ENCODE results near the gene FHOD3.

The FHOD3 gene

DNA sequence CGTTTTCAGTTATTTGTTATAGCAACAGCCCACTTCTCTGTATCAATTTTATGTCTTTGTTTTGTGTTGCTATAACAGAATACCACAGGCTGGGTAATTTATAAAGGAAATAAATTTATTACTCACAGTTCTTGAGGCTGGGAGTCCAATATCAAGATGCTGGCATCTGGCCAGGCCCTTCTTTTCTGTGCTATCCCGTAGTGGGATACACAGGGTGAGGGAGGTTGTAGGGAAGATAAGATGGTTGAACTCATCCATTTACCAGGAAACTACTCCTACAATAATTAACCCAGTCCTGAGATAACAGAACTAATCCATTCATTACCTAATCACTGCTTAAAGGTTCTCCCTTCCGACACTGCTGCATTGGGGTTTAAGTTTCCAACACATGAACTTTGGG is 310.6 kb downstream of the FHOD3 start:
- DNase-seq = no peak

DNA sequence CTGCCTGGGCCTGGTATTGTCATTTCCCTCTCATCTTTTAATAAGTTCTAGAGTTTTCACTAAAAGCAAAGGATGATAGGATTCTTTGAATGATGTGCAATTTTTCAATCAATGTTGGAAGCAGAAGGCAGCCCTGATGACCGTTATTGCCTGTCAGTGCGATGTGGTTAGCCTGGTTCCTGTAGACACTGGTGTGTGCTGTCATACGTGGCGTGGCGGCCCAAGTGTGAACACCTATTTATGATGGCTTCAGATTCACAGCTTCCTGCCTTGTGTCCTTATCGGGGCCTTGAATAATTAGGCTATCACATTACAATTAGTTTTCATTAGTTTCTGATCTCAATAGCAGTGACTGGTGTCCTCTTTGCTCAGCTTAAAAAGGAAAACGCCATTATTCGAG is 312.7 kb downstream of the FHOD3 start:
- no peak for DNase-seq

DNA sequence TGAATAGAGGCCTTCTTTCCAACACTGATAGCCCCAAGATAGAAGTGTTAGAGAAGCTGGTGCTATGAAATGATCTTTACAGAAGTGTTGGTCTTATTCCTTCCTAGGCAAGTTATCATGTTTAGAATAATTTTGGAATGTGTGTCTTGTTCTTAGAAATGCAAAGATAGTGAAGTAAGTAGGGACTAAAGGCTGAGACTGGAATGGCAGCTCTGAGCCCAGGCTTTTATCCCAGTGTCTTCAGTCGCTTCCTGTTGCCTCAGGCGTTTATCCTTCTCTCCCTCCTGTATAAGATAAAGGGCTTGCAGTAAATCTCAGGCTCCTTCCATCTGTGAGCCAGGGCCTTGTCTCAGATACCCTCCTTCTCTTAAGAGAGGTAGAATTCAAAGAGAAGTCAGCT is 313.1 kb downstream of the FHOD3 start:
- no peak for DNase-seq

DNA sequence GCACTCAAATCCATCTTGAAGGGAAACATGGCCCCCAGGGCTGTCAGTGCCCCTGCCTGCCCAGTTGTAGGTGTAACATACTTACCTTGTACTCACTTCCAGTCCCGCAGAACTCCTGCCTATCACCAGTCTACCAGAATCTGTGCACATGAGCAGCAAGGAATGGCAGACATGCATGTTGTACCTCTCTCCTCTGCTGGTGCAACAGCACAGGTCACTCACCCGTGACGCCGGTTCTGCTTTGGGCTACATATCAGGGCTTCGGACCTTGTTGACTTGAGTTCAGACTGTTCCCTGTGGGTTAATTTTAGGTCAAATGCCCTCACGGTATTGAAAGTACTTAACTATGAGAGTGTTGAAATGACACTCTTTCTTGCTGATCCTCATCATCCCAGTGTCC is 315.6 kb downstream of the FHOD3 start:
- no peak for DNase-seq

DNA sequence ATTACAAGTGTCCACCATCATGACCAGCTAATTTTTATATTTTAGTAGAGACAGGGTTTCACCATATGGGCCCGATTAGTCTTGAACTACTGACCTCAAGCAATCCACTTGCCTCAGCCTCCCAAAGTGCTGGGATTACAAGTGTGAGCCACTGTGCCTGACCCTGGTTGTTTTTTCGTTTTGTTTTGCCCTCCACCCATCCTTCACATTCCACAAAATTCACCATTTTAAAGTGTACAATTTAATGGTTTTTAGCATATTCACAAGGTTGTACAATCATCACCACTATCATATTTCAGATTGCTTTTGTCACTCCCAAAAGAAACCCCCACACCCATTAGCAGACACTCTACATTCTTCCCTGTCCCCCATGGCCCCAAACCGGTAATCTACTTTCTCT is 316.3 kb downstream of the FHOD3 start:
- no peak for DNase-seq

DNA sequence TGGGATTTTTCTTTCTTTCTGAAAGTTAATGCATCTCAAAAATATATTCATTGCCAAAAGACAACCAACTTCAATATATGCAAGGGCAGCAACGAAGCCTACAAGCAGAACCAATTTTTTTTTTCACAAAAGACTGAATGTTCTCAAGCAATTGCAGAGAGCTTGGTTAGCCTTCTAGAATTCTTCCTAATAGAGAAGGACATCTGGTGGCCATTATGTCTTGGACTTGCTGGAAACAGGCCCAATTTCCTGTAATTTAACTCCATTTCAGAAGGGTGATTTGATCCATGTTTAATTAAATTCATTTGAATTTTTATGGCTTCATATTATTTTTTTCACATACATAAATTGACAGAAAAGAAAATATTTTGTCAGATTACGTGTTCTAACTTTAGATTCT is 323.3 kb downstream of the FHOD3 start:
- no peak for DNase-seq

DNA sequence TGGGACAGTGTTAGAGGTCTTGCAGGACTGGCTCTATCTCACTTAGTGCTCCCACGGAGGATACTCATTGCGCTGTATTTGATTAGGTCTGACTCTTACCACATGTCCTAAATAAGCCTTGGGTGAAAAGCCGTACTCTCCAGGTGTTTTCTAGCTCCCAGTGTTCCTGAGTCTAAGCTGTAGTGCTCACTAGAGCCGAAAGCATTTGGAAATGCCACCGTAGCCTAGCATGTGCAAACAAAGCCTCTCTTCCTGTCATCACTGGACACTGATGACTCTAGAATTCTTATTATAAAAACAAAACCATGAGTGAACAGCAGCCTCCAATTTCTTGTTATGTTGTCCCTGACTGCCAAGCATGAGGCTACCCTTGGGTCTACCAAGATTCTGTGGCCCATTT is 325.1 kb downstream of the FHOD3 start:
- DNase-seq = no peak

DNA sequence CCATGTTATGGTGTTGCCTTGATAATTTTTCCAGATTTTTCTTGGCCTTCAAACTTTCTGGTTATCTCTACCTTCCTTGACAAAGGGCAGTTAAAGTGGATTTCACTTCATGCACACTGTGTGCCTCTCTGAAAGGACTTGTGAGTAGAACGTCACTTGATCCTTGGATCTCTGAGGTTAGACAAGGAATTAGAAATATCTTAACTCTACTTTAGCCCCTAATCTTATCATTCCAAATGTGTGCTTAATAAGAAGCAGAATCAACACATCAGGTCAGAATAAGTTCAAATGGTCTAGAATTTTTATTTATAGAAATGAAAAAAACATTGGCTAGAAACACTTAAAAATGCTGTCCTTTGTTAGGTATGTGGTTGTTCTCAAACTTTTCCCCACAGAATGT is 325.6 kb downstream of the FHOD3 start:
- no peak for DNase-seq

DNA sequence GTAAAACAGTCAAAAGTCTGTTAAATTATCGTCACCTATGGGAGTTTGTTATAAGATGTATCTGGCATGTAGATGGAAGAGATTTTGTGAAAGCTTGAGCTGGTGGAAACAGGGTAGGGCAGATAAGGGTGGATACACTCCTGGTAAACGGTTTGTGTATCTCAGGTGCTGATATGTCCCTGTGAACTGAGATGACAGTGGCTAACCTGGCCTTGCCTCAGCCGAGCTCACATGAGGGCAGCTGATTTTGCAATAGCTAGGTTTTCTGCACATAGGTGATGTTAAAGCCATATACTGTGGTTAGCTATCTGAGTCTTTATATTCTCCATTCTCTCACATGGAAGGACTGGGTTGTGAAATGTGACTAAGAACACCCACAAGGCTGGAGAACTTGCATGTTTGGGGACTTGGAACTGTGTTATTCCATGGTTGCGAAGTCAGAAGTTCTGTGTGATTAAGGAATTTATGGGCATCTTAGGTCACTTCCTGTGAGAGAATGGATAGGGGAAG is 326.2 kb downstream of the FHOD3 start:
- DNase-seq = no peak

DNA sequence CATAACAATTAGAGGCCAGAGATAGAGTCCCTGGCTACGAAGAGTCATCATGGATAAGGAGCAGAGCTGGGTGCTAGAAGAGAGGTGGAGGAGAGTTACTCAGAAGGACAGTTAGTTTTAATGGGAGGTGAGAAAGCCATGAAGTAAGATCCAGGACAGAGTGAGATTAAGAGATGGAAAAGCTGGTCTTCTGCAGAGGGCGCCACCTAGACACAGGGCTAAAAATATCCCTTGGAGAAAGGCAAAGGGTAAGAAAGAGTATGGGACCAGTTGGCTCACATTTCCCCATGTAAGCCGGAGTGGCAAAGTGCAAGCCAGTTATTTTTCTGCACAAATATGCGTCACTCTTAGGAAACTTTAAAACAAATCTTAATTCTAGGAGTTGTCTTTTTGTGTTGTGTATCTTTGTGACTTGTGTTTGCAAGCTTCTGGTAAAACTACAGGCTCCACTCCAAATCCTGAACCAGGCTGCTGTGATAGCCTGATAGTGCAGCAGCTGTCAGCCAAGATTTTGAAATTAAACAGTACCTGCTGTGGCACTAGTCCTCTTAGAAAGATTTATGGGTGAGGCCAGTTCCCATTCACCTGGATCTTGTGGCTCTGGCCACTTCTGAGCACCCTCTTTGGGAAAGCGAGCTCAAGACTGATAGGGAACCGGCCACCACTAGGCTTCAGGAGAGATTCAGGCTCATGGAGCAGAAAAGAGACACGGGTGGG is 327.1 kb downstream of the FHOD3 start:
- no peak for DNase-seq

DNA sequence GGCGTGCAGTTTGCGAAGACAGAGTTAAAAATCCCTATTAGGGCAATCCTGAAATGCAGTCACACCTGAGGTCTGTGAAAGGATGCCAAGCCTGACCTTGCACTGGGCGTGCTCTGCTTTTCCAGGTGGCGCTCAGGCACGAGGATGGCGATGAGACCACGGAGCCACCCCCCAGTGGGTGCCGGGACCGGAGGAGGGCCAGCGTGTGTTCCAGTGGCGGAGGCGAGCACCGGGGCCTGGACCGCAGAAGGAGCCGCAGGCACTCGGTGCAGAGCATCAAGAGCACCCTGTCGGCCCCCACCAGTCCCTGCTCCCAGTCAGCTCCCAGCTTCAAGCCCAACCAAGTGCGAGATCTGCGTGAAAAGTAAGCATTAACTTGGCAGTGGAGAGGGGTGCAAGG is 327.9 kb downstream of the FHOD3 start:
- DNase-seq = no peak

DNA sequence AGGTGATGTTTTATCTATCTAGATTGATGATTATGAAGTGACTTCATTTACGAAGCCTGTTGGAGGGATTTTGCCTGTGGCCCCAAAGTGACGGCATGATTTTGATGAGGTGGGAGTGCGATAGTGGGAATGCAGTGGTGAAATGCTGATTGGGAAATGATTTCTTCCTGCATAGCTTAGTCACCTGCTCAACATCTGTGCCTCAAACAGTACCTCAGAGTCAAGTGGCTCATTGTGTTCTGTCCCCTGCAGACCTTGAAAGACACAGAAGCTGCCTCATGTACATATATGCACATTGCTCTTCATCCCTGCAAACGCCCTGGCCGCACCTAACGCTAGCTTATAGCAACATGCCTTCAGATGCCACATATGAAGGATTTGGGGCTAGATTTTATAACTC is 330.1 kb downstream of the FHOD3 start:
- DNase-seq = no peak

DNA sequence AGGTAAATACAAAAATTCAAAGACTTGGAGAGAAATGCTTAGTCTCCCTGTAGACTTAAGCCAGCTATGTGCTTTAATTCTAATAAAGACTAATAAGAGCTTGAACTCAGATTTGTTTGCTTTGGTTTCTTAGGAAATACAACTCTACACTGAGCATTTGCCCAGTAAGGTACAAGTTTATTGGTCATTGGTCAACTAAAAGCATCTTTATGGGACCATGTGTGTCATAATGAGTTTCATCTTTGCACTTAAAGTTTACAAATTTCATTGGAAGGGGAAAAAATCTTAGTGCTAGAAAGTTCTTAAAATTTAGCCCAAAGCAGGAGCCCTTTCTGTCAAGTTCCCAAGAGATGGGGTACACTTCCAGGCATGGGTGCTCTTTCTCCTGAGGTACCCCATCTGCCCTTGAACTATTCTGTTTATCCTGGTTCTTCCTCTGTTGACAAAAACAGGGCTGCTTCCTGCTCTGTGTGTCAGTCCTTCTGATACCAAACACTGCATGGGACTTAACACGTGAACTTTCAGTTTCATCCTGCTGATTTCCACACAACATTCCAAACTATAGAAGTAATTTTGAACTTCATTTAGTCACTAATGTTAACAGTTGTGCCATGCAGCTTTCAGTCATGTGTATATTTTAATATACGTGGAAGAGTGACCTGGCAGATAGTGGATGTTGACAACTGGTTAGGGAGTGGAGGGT is 331.1 kb downstream of the FHOD3 start:
- DNase-seq = no peak

DNA sequence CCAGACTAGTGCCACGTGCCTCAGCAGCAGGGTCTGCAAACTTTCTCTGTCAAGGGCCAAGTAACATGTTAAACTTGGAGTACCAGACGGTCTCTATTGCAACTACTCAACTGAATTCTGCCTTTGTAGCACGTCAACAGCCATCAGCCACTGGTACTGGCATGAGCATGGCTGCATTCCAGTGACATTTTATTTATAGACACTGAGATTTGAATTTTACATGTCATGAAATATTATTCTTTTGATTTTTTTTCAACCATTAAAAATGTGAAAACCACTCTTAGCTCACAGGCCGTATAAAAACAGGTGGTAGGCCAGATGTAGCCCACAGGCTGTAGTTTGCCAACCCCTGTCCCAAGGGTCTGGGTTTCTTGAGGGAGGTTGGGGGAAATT is 331.6 kb downstream of the FHOD3 start:
- DNase-seq = no peak

DNA sequence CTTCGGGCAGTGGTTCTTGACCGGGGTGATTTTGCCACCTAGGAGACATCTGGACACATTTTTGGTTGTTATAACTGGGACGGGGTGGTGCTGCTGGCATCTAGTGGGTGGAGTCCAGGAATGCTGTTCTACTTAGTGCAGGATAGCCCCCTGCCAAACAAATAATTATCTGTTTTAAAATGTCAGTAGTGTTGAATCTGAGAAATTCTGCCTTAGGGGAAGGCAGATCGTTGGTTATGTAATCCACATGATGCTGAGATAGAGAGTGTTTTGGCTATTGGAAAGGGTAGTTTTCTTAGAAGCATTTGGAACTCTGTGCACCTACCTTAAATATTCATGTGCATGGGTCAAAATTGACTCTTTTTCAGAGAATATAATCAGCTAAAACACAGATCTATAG is 332.3 kb downstream of the FHOD3 start:
- DNase-seq = no peak

DNA sequence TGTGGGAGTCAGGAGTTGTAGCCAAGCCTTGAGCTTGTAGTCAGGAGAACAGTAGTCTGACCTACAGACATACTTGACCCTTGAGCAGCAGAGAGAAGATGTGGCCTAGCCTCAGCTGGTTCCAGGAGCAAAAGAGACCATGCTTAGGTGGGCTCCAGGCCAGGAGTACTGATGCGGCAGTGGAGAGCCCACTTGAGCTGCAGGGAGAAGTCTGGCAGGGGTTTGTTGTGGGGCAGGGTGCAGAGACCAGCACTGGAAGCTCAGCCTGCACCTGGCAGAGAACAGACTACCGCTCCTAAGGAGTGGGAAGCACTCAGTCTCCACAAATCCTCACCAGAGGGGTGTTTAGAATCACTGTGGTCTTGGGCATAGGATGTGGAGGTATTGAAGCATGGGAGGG is 333.4 kb downstream of the FHOD3 start:
- no peak for DNase-seq

DNA sequence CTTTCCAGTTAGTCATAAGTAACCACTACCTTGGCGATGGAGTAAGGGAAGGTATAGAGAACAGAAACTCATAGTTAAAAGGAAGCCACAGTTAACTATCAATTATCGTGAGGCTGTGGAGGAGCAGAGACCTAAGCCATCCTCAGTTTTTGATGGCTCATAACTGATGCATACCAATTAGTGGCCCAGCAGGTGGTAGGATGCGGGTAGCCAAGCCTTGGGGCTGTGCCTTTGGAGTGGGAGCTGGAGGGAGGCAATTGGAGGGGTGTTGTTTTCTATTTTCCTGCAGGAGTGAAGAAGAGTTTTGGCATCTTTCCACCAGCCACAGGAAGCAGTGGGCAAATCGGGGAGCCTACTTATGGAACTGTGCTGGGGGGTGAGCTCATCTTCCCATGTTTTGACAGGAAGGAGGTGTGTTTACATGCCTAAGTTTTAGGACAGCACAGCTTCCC is 336.5 kb downstream of the FHOD3 start:
- peak; percentile 43 for DNase-seq

DNA sequence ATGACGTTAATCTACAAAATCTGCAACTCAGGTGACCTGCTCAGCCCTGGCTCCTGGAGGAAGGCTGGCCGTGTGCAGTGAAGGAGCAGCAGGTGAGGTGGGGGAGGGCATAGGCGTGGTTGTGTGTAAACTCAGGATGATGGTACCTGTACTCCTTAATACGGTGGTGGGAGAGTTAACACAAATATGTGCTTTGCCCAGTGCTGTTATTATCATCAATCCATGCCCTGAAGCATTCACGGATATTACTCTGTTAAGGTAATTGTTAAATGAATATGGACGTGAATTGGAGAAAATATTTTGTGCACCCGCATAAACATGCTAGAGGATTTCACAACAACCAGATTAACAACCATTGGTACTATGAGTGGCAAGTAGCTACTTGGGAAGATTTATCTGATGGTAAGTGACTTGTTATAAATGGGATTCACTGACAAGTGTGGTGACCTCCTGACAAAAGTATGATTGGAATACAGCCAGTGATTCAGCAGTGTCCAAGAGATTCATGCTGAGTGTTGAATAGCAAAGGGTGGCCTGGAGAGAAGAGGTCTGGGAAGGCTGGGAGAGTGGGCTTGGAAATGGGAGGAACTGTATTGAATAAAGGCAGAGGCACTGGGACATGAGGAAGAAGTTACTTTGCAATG is 337.2 kb downstream of the FHOD3 start:
- DNase-seq = peak; percentile 51

DNA sequence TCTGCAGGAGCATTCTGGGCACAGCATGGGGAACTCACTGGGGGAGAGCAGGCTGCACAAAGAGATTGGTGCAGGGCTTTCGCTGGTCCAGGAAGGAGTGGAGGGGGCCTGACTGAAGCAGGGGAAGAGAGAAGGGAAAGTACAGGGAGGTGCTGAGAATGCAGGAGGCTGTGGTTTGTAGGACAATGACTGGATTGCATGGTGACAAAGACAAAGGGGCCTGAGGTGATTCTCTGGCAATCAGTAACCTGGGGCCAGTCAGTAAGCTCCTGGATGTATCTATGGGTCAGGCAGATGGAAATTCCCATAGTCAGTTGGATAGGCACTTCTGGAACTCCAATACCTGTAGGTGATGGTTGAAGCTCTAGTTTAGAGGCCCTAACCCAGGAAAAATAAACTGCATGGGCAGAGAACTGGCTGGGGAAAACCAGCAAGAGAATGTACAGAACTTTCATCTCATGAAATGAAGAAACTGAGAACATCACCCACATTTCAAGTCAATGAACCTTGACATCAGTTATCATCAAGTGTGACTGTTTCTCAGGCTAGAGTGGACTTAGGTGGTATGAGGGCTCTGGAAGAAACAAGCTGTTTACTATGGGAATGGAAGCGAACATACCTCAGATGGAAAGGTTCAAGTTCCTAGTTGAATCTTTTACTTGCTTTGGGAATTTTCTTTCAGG is 338.0 kb downstream of the FHOD3 start:
- DNase-seq = no peak

DNA sequence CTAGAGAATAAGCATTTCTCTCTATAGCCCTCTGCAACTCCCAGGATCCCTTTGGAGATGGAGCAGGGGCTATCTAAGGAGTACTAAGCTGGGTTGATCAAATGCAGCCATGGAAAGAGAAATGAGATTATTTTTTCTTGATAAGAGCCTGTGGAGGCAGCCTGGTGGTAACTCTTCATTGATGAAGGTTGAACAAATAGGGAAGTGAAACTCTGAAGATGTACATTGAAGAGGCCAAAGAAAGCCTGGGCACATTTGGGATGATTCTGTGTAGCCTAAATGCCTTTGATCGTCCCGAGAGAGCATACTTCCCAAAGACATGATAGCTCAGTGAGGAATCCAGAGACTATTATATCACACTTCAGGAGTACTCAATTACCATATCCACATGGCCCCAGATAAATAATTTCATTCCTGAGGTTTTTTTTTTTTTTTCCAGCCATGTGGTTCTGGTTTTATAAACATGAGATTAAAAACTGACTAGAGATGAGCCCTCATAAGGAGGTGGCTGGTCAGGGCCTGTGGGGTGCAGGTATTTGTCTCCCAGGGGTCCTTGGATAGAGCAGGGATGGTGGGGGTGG is 338.8 kb downstream of the FHOD3 start:
- no peak for DNase-seq

DNA sequence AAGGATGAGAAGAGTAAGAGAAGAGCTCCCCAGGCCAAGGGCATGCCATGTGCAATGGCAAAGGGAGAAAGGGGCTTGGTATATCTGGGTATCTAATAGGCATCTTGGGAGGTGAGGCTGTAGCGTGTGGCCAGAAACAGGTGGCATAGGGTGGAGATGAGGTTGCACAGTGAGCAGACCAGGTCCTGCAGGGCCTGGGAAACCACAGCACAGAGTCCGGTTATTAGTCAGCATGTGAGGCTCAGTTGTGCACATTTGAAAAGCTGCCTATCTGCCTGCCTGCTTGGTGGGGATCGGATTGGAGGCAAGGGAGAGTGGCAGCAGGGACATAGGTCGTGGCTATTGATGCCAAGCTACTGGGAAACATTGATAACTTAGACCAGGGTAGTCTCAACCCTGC is 340.7 kb downstream of the FHOD3 start:
- no peak for DNase-seq

DNA sequence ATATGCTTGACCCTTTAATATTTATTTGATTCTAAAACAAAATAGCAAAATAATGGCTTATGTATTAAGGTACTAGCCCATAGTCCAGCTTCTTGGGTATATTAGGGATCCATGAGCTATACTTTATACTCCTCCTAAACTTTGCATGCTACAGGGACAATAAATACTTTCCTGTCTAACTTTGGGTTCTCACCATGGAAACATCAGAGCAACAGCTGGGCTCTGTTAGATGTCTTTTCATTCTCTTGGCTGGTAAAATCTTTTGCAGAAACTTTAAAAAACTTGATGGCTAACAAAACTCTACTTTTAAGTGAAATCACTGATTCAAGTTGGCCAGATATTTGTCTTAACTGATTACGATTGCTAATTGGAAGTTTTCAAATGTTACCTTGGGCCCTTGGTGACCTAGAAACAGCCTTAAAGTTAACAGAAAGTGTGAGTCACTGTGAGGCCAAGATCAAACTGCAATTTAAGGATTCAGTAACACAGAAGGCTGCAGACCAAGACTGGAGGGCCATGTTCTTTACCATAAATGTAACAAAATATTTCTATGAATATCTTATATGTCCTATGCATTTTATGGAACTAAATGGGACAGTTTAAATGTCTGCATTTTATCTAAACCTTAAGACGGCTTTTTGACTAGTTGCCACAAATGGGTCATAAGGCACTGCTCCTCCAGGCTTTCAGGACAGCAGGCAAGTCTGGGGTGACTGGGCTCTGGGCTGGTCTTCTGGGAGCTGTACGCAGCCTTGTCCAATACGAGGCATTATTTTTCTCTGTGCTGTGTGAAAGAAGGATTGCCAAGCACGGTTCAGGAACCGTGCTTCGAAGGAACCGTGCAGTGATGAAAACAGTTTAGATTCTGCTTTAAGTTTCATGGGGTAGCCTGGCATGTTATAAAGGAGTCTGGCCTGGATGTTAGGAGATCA is 342.8 kb downstream of the FHOD3 start:
- no peak for DNase-seq
